ENCODE data around the gene DCTN2.

GRCh38 chr12:57529831-57530230 lies 17.2 kb downstream of the DCTN2 start:
- TF ChIP-seq, protein P1, sequence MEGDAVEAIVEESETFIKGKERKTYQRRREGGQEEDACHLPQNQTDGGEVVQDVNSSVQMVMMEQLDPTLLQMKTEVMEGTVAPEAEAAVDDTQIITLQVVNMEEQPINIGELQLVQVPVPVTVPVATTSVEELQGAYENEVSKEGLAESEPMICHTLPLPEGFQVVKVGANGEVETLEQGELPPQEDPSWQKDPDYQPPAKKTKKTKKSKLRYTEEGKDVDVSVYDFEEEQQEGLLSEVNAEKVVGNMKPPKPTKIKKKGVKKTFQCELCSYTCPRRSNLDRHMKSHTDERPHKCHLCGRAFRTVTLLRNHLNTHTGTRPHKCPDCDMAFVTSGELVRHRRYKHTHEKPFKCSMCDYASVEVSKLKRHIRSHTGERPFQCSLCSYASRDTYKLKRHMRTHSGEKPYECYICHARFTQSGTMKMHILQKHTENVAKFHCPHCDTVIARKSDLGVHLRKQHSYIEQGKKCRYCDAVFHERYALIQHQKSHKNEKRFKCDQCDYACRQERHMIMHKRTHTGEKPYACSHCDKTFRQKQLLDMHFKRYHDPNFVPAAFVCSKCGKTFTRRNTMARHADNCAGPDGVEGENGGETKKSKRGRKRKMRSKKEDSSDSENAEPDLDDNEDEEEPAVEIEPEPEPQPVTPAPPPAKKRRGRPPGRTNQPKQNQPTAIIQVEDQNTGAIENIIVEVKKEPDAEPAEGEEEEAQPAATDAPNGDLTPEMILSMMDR (optimal IDR thresholded peaks at IDR 0.05 in 1 of 3, IDR thresholded peaks at IDR 0.05 in 1 of 3, conservative IDR thresholded peaks at IDR 0.05 in 1 of 3; ENCODE audit: extremely low read depth in 1 of 3, insufficient read depth in 2 of 3, low read length in 3 of 3), result no peak
- TF ChIP-seq EZH2 (IDR thresholded peaks at IDR 0.05; ENCODE audit: low read length), result no peak
